Neural cell (in vitro differentiated cells): ENCODE measurements around the gene SLC30A4.

ENCODE experiments used
- CTCF ChIP-seq: fragments of 450-650 bp; IDR thresholded peaks from 2 replicates; pipeline ENCODE4 v1.5.1; 2014; ENCODE audit warnings: antibody characterized with exemption, mild to moderate bottlenecking, moderate library complexity; ENCODE audit not compliant: poor library complexity, severe bottlenecking
- EP300 ChIP-seq: fragments of 450-650 bp; conservative IDR thresholded peaks from 2 replicates; pipeline ENCODE4 v1.6.1; 2014; ENCODE audit warnings: antibody characterized with exemption, mild to moderate bottlenecking, moderate library complexity; ENCODE audit not compliant: poor library complexity, severe bottlenecking
- MXI1 ChIP-seq: fragments of 450-650 bp; conservative IDR thresholded peaks from 2 replicates; pipeline ENCODE4 v1.6.1; 2014; ENCODE audit warnings: antibody characterized with exemption, mild to moderate bottlenecking; ENCODE audit not compliant: poor library complexity, severe bottlenecking
- REST ChIP-seq: IDR thresholded peaks from 2 replicates; pipeline ENCODE4 v1.6.1; 2012; ENCODE audit warnings: borderline replicate concordance

DNA sequence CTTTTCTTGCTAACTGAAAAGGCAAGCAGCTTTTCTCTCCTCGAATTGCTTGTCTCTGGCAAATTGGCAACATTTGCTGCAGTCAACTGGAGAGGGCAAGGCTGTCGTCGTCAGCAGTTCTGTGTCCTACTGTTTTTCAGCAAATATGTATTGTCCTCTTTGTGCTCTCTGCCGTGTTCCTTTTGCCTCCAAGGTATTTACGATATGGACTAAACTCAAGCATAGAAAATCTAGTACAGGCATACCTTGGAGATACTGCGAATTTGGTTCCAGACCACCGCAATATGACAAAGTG, 558 bp upstream of the SLC30A4 start:
- TF ChIP-seq CTCF (no peak), MXI1 (no peak), REST (no peak), EP300 (no peak)
